OCI-LY3 (cell line): ENCODE results near the gene ZNF512.

Source experiments
- H2AFZ ChIP-seq: fragments of 200-600, 300-600 bp; shearing (Covaris generic); 2 replicates; pipeline ENCODE4 v1.6.0; 2014; ENCODE audit warnings: antibody characterized with exemption, low read depth, low read length
- H3K27ac ChIP-seq: fragments of 200-600, 300-600 bp; sonication (generic); 2 replicates; pipeline ENCODE4 v1.5.1; 2014; ENCODE audit warnings: mild to moderate bottlenecking, low read length, moderate library complexity, mixed read lengths
- H3K27me3 ChIP-seq: fragments of 200-600, 300-600 bp; sonication (generic); 2 replicates; pipeline ENCODE4 v1.6.1; 2014; ENCODE audit warnings: low read depth, low read length, mixed read lengths
- H3K36me3 ChIP-seq: fragments of 200-600, 300-600 bp; sonication (generic); replicated peaks from 2 replicates; pipeline ENCODE3; 2014; ENCODE audit warnings: low read depth, low read length, mixed read lengths
- H3K4me1 ChIP-seq: fragments of 300-600, 200-600 bp; sonication (generic); 2 replicates; pipeline ENCODE4 v1.6.1; 2014; ENCODE audit warnings: low read length, mixed read lengths
- H3K4me2 ChIP-seq: fragments of 200-600, 300-600 bp; sonication (generic); 2 replicates; pipeline ENCODE4 v1.6.1; 2014; ENCODE audit warnings: low read length, mixed read lengths
- H3K4me3 ChIP-seq: fragments of 300-600, 200-600 bp; sonication (generic); 2 replicates; pipeline ENCODE4 v1.5.1; 2014; ENCODE audit warnings: antibody characterized with exemption, mild to moderate bottlenecking, low read length, moderate library complexity
- H3K79me2 ChIP-seq: fragments of 300-600, 200-600 bp; shearing (Covaris generic); 2 replicates; pipeline ENCODE4 v1.6.1; 2014; ENCODE audit warnings: mild to moderate bottlenecking, low read length, mixed read lengths
- H3K9ac ChIP-seq: fragments of 300-600, 200-600 bp; shearing (Covaris generic); 2 replicates; pipeline ENCODE4 v1.6.0; 2014; ENCODE audit warnings: mild to moderate bottlenecking, low read length, moderate library complexity
- H3K9me3 ChIP-seq: fragments of 200-600, 300-600 bp; shearing (Covaris generic); 2 replicates; pipeline ENCODE4 v1.6.1; 2014; ENCODE audit warnings: low read length, mixed read lengths; ENCODE audit not compliant: insufficient read depth
- H4K20me1 ChIP-seq: fragments of 200-600, 300-600 bp; sonication (generic); 2 replicates; pipeline ENCODE4 v1.6.1; 2016; ENCODE audit warnings: low read length, mixed read lengths; ENCODE audit not compliant: insufficient read depth
- CTCF ChIP-seq: fragments of 200-600, 300-600 bp; sonication (generic); IDR thresholded peaks from 2 replicates; pipeline ENCODE4 v1.5.1; 2014; ENCODE audit warnings: antibody characterized with exemption, low read length, low read depth
- EZH2phosphoT487 ChIP-seq: fragments of 200-600 bp; shearing (Covaris generic); IDR thresholded peaks from 2 replicates; pipeline ENCODE4 v1.6.1; 2018; ENCODE audit warnings: antibody characterized with exemption, mixed run types, low read depth

Gene ZNF512

GRCh38 chr2:27663285-27664153, 80.7 kb downstream of the ZNF512 start, which contains the start of the genes SLC4A1AP and SUPT7L:
Gene SLC4A1AP, plus strand, starts transcription at chr2:27663889. Its CDS starts 26 bp downstream, at chr2:27663915.
Gene SUPT7L, minus strand, starts transcription at chr2:27663614. Its CDS starts 1,422 bp downstream, at chr2:27662192.
- TF ChIP-seq EZH2phosphoT487 (no peak), CTCF (no peak)
- Histone ChIP-seq H3K4me1 (peaks cover 18% of the 10 kb centered on the region), H2AFZ (peak within 1 kb of the TSS; percentile 99), H3K9ac (peak within 1 kb of the TSS; percentile 76), H4K20me1 (no peaks in the 10 kb centered on the region), H3K79me2 (peaks cover 36% of the 10 kb centered on the region), H3K27ac (peak within 1 kb of the TSS; percentile 75), H3K4me2 (peak within 1 kb of the TSS; percentile 73), H3K27me3 (no peaks in the 10 kb centered on the region), H3K36me3 (peaks cover 21% of the 10 kb centered on the region), H3K9me3 (no peaks in the 10 kb centered on the region), H3K4me3 (peak within 1 kb of the TSS; percentile 94)

GRCh38 chr2:27664154-27664574, 81.3 kb downstream of the ZNF512 start:
- H2AFZ ChIP-seq: peak overlapping the region; percentile 99
- peak overlapping the region; percentile 75; the same call in 1 of the 2 replicates for H3K27ac ChIP-seq
- peak overlapping the region; percentile 94 for H3K4me3 ChIP-seq
- H3K79me2 ChIP-seq: peaks cover 36% of the 10 kb centered on the region
- no peaks in the 10 kb centered on the region for H4K20me1 ChIP-seq
- H3K27me3 ChIP-seq: no peaks in the 10 kb centered on the region
- no peak for TF ChIP-seq EZH2phosphoT487
- no peak for TF ChIP-seq CTCF
- H3K4me1 ChIP-seq: peaks cover 18% of the 10 kb centered on the region
- H3K9me3 ChIP-seq: no peaks in the 10 kb centered on the region
- peak overlapping the region; percentile 73 for H3K4me2 ChIP-seq
- peaks cover 28% of the 10 kb centered on the region for H3K36me3 ChIP-seq
- H3K9ac ChIP-seq: peak overlapping the region; percentile 76

- Histone ChIP-seq H3K27ac (no peak overlapping the region), H3K4me3 (peak overlapping the region; percentile 94), H3K9me3 (no peaks in the 10 kb centered on the region), H4K20me1 (no peaks in the 10 kb centered on the region), H2AFZ (no peak overlapping the region), H3K36me3 (peaks cover 27% of the 10 kb centered on the region), H3K4me2 (peak overlapping the region; percentile 73), H3K27me3 (no peaks in the 10 kb centered on the region), H3K4me1 (peaks cover 18% of the 10 kb centered on the region), H3K9ac (peak overlapping the region; percentile 76), H3K79me2 (peaks cover 36% of the 10 kb centered on the region)
- TF ChIP-seq EZH2phosphoT487: no peak
- no peak for TF ChIP-seq CTCF
Observed at GRCh38 chr2:27664622-27665363, 82.0 kb downstream of the ZNF512 start.

- Histone ChIP-seq H3K4me1 (peaks cover 16% of the 10 kb centered on the region), H3K79me2 (peaks cover 31% of the 10 kb centered on the region), H3K9ac (no peak overlapping the region), H4K20me1 (no peaks in the 10 kb centered on the region), H3K9me3 (no peaks in the 10 kb centered on the region), H3K4me2 (no peak overlapping the region), H3K4me3 (no peak overlapping the region), H2AFZ (no peak overlapping the region), H3K27me3 (no peaks in the 10 kb centered on the region), H3K27ac (peak overlapping the region; percentile 19; the same call in 1 of the 2 replicates), H3K36me3 (peaks cover 14% of the 10 kb centered on the region)
- TF ChIP-seq EZH2phosphoT487: no peak
- TF ChIP-seq CTCF: no peak
Observed at GRCh38 chr2:27667446-27667845, 84.6 kb downstream of the ZNF512 start.
